ENCODE results near the gene HMCN2.

The HMCN2 gene

DNA sequence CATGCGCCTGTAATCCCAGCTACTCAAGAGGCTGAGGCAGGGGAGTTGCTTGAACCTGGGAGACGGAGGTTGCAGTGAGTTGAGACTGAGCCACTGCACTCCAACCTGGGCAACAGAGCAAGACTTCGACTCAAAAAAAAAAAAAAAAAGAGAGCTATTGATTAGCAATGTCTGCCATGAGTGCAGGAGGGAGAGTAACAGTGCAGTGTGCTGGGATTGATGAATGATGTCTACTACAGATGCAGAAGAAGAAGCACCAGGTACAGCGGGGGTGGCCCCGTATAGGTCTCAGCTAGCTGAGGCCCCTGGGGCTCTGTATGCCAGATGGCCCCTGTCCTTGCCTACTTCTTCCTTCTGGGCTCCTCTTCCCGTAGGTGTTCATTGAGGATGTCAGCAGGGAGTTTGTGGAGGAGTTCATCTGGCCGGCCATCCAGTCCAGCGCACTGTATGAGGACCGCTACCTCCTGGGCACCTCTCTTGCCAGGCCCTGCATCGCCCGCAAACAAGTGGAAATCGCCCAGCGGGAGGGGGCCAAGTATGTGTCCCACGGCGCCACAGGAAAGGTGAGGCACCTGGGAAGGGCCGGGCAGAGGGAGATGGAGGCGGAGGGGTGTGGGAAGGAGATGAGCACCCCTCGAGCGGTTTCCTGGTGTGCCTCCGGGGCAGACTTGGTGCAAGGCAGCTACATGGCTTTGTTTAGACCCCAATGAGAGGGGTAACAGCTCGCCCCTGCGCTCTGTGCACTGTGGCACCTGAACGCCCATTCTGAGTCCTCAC, 192.7 kb downstream of the HMCN2 start:
- no peak for DNase-seq

DNA sequence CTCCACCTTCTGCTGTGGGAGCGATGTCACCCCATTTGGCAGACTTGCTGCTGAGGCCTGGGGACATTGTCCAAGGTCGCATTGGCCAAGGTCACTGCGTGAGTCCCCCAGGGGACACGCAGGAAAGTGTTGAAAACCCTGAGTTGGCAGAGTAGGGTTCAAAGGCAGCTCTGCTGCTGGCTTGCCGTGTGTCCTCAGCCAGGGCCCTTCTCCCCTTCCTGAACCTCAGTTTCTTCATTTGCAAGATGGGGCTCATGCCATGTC, 193.2 kb downstream of the HMCN2 start:
- DNase-seq, result no peak

DNA sequence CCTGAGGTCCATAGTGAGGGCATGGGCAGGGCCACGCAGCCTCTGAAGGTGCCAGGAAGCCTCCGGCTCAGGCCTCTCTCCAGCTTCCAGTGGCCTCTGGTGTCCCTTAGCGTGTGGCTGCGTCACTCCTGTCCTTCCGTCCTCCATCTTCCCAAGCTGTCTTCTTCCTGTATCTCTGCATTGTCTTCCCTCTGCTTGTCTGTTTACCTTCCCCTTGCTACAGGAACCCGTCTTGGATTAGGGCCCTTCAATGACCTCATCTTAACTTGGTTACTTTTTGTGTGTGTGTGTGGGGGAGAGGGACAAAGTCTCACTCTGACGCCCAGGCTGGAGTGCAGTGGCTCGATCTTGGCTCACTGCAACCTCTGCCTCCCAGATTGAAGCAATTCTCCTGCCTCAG, 193.6 kb downstream of the HMCN2 start:
- no peak for DNase-seq

DNA sequence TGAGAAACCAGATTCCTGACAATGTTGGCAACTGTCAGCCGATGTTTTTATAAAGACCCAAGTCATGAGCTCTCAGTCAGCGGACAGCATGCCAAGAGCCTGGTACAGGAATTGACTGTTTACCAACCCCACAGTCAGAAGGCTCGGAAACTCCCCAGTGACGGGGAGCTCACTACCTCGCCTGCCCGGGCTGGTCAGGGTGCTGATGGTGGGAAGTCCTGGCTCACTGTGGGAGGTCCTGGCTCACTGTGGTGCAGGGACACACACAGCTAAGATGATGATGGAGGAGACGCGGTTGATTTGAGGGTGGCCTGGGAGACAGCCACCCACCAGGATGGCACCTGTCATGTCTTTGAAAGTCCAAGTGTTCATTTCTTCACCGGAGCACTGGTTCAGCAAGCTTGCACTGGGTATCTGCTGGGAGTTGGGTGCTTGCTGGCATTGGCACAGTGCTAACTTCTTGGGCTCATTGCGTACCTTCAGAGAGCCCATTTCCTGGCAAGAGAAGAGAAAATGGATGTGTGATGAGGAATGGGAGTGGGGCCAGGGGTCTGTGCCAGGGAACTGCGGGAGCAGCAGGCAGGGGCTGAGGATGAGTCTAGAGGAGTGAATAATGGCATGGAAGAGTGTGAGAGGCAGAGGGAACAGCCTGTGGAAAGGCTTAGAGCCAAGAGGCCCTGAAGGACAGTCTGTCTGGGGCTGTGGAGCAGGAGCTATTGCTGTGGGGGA, 194.5 kb downstream of the HMCN2 start:
- DNase-seq, result no peak

DNA sequence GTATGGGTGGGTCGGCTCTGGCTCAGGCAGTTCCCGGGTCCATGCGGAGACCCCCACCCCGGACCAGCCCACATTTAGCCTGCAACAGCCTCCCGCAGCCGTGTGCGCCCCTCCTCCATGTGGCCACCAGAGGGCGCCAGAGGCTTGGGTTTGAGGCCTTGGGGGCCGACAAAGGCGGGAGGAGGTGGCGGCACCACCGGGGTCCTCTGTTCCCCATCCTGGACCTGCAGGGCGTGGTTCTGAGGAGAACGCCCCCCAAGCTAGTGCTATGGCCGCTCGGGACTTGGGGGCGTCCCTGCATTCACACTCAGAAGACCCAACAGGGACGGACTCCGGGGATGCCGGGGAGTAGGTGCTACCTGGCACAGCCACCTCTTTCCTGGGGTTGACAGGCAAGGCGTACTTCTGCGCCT, 195.7 kb downstream of the HMCN2 start:
- peak; percentile 66 for DNase-seq

DNA sequence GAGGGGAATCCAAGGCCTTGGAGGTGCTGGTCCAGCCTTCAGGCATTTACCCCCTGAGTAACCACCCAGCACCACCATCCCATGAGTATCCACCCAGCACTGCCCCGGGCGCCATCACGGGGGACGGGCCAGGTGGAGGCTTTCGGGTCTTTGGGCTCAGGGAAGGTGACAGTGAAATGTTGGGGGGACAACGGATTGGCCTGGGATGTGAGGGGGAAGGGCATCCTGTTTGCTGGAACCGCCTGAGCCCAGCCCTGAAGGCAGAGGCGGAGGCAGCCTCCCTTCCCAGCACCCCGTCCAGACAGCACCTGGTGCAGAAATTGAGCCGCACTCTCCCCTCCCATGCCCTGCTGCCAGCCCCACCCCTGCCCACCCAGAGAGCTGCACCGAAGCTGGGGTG, 196.2 kb downstream of the HMCN2 start:
- DNase-seq, result no peak

DNA sequence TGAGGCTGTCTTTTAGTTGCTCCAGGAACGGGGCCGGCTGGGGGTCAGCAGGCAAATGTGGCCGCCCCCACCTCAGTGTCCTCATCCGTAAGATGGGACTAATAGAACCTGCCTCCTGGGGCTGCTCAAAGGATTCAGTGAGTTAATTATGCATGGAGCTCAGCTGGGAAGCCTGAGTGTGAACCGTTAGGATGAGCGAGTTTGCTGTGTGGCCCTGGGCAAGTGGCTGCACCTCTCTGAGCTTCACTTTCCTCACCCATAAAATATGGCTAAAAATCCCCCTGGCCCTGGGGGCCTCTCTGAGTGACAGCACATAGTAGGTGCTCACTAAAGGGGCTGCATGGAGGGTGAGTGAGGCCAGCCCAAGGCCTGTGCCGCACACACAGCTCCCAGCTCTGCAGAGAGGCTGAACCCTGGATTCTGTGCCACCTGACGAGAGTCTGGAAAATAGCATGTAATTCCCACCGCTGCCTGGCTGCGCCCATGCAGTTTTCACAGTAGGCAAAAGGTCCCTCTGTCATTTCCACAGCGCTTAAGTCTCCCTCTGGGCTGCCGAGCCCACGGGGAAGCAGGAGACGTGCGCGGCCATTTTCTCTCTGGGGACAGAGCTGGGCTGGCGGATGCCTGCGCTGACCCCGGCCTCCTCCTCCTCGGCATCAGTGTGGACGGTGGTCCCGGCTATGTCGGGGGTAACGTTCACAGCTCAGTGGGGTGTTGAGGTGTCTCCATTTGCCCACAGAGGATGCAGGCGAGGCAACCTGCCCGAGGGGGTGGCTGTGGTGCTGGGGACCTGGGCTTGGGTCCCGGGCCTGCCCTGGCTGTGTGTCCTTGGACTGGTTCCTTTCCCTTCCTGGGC, 197.4 kb downstream of the HMCN2 start:
- DNase-seq, result peak; percentile 20

DNA sequence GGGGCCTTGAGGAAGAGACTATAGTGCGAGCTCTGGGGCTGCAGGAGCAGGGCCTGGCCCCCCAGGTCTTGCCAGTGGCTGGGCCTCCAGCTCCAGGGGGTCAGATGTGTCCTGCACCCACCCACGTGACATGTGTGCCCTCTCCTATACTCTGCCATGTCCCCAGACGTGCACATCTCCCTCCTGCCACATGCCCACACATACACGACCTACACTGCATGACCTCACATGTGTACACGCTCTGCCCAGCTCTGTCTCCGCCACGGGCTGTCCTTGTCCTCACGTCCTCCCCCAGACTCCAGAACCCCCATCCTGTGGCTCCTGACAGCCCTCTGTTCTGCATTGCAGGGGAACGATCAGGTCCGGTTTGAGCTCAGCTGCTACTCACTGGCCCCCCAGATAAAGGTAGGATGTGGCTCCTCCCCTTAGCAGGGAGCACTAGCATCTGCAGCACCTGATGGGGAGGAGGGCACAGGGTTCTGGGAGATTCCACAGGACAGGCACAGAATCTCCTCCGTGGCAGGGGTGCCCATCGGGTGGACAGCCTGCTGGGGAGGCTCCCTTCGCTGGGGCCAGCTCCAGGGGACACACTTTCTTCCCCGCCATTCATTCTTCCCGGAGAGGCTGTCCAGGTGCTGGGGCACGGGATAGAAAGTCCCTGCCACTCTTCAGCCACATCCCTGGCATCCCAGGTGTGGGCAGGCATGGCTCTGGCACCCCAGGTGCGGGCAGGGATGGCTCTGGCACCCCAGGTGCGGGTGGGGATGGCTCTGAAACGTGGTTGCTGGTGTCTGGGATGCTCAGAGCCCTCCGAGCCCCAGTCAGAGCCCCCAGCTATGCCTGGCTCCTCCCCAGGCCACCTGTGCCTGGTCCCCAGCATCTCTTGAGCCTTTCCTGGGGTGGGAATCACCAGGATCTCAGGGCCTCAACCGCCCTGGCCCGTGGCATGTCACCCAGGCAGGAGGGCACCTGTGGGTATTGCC, 198.5 kb downstream of the HMCN2 start:
- no peak for DNase-seq

DNA sequence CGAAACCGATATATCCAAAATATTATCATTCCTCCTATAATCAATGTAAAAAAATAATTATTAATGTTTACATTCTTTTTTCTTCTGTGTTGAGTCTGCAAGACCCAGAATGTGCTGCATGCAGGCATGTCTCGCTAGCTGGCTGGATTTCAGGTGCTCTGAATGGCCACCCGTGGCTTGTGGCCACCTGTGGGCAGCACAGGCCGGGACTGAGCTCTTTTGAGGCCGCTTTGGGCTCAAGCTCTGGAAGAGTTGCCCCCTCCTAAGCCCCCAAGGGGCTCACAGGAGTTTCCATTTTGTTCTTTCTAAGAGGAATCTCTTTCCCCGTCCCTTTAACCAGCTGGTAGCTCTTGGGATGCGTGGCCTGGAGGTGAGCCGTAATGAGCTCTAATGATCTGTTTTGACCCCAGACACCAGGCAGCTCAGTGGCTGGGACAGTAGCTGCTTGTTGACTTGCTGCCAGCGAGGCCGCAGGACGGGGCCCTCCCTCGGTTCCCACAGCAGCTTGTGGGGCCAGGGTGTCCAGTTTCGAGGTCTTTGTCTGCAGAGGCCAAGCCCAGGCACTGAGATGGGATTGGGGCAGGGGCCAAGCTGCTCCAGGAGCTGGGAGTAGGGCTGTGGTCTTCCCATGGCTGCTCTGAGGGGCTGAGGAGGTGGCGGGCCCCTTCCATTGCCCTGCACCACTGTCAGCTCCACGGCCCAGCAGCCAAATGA, 200.0 kb downstream of the HMCN2 start:
- DNase-seq, result no peak

DNA sequence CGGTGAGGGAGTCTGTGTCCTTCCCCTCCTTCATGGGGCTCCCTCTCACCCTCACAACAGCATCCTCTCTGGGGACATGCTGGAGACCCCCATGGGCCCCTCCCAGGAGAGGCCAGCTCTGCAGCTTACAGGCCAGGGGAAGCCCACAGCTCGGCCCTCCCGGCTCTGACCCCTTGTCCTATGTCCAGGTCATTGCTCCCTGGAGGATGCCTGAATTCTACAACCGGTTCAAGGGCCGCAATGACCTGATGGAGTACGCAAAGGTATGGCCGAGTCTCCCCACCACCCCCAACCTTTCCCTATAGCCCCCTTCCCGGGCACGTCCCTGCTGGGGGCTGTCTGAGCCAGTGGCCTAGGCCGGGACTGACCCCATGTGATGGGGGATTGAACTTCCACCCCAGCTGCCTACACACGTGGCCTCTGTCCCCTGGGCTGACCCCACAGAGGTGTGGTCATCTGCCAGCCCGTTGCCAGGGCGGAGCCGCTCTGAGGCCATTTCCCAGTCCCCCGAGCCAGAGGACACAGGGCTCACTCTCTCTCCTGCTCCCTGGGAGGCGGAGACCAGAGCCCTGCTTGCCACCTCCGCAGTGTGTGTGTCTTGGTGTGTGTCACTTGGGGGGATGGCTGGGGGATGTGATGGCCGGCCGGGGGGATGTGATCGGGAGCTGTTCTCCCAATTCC, 201.1 kb downstream of the HMCN2 start:
- DNase-seq, result no peak

DNA sequence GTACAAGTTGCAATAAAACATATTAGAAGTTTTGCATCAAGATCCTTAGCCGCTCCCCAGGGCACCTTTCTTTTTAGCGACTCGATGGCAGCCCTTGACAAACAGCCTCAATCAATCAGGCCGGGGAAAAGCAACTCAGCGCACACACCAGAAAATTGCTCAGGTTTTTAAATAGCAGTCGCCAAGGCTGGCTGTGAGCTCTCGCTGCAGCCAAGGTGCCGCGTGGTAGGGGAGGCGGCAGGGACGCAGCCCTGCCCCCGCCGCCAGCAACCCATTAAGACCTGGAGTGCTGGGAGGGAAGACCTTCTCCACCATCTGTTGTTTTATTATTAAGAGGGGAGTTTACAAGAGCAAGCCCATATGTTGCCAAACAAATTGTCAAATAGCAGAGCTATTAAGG, 201.8 kb downstream of the HMCN2 start:
- DNase-seq, result no peak

DNA sequence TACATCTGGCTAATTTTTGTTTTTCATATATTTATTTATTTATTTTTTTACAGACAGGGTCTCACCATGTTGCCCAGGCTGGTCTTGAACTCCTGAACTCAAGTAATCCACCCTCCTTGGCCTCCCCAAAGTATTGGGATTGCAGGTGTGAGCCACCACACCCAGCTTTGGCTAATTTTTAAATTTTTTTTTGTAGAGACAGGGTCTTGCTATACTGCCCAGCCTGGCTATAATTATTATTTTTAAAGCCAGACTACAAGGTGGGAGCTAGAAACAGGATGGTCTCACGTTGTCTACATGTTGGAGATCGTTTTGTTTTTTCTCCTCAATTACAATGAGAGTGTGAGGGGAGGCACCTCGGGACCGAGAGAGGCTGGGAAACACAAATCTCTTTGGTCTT, 203.0 kb downstream of the HMCN2 start:
- DNase-seq, result no peak

DNA sequence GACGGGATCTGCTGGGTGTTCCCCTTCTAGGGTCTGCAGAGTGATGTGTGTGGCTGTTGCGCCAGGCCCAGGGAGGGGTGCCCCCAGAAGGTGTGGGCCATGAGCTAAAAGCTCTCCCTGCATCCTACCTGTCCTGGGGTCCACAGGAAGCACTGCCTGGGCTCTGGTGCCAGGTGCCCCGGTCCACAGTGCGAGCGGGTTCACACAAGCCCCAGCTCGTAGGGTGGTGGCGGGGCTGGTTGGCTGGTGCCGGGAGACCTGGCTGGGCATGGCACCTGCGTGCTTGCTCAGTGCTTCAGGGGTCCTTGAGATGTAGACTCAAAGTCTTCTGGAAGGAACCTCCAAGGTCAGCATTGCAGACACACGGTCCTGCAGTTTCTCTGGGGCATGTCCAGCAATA, 204.7 kb downstream of the HMCN2 start:
- no peak for DNase-seq

DNA sequence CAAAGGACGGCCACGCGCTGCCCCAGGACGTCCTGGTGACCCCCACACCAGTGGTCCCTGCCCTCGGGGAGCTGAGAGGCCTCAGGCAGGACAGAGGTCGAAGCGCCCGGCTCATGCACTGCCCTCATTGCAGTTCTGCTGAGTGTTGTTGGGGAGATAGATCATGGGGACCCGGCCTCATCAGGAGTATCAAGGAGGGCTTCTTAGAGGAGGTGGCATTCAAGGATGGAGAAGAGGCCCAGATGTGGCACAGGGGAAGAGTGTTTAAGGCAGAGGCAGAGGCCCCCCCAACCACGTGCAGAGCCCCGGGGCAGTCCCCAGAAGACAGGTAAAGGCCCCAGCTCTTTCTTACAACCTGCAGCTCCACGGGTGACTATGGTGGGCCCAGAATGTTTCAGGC, 205.4 kb downstream of the HMCN2 start:
- no peak for DNase-seq

DNA sequence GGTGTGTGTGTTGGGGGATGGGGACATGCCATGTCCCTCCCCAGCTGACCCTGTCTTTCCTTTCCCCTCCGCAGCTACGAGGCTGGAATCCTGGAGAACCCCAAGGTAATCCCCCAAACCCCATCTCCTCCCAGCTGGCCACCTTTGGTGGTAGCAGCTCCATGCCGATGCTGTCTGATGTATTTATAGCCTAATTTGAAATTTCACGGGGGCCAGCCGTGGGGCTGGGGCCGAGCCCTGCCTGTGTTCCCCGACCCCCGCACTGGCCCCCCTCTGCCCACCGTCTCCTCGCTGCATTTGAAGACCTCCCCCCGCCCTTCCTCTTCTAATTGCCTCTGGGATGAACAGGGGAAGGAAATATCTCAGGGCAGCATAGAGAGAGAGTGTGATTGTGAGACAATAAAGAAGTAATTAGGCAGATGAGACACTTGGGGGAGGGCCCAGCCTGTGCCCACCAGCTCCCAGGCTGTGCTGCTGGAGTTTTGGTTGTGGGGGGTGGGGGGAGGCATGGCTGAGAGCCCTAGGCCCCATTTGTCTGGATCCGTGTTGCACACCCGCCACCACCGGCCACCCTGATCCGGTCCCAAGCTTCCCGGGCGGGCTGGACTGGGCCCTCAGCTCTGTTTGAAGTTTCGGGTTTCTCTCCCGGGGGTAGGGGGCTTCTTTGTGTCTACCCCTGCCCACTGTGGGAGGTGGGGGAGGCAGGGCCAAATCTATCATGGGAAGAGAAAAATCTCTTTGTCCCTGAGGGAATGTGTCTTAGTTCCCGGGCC, 206.0 kb downstream of the HMCN2 start:
- no peak for DNase-seq

DNA sequence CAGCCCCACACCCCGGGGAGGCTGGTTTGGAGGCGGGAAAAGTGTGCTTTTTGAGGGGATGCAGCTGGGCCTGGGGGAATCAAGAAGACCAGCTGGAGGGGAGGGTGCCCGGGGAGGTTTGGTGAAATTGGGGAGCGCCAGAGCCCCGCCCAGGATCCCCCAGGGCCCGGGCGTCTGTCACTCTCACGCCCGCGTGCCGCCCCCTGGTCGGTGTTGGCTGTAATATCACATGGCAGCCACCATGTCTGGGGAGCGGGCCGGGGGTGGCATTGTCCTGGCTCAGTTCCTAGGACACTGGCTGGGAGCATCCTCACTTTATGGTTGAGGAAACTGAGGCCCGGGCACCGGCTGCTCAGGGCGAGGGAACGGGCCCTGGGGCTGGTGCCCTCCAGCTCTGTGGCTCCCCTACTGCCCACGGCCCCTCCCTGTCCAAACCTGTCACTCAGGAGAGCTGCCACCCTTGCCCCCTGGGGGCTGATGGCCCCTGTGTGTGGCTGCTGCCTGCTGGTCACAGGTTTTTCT, 206.7 kb downstream of the HMCN2 start:
- no peak for DNase-seq

DNA sequence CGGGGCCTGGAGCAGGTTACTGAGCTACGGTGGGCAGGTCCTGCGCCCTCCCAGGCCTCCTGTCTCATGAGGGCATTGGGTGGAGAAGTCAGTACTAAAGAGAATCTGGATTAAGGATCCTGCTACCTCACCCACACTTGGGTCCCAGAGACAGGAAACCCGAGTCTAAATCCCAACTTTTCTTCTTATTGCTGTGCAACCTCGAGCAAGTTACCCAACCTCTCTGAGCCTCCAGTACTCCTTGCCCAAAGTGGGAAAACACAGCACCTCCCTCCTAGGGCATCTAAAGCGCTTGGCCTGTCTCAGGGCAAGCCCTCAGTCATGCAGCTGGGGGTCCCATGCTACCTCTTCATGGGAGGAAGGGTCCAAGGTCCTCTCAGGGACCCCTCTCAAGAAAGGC, 207.4 kb downstream of the HMCN2 start:
- no peak for DNase-seq

DNA sequence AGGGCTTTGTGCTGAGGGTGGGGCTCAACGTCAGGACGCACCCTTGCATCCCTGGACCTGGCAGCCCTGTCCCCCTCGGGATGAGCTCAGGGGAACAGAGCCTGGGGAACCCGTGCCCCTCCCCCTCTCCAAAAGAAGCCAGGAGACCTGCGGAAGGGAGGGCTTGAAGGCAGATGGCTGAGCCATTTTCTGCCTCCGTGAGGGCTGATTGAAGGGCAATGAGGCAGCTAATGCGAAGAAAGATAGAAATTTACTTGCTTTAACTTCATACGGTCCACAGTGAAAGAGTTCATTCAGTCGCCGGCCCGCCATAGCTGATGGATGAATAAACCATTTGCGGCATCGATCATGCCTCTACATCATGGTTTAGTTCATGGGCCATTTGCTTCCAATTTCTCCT, 208.0 kb downstream of the HMCN2 start:
- DNase-seq, result no peak

DNA sequence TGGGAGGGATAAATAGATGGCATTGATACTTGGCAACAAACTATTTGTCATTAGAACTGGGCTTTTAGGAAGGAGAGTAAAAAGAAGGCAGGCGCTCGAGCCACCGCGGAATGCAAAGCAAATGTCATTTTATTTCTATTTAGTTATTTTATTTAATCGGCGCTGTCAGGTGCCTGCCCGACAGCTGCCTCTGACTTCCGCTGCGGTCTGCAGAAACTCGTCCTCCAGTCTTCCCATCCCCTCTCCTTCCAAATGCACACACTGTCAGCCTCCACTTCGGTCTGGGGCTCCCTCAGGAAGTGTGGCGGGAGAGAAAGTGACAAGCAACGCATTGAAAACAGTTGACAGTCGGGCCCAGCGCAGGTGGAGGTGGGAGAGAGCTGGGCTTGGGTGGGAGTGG, 208.5 kb downstream of the HMCN2 start:
- DNase-seq, result no peak

DNA sequence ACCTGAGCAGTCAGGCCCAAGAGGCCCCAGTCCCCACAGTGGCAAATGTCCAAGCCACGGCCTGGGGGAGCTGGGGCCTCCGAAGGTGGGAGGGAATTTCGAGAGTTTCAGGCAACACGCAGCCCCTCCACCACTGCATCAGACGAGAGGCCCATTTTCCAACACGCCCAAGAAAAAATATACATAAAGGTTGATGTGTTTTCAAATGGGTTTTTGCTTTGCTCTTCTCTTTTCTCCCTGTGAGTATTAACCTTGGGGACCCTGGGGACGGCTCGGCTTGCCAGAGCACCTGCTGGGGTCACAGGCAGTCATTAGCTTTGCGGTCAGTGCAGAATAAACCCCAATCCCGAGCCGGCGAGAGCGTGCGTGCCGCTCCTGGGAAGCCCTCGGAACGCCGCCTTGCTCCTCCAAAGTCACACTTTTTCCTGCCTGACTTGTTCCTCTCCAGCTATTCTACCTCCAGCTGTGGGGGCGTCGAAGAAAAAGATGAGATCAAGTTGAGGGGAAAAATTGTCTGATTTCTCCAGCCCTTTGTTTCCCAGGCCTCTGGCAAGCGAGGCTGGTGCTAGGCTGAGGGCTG, 210.7 kb downstream of the HMCN2 start:
- DNase-seq, result no peak

Measured in DMS53 (cell line).